ENCODE results near the gene EXOC1. TPM values are rescaled to one million over a fixed set of nuclear protein-coding genes. Genes with fewer than 3 reads are reported as not detected.

Gene EXOC1
- total and polyA plus RNA-seq, 2 of the 4 experiments (the other 2 are of a cell fraction): 19.9 to 49.5 TPM

- H2BK120ac ChIP-seq (ENCODE audit: low read depth, low read length): no peak overlapping the region
- DNase-seq (no peak), ATAC-seq (ENCODE audit: low read depth) (no peak)
- H3K36me3 ChIP-seq (ENCODE audit: control insufficient read depth, insufficient read depth, low read length): peaks cover 18% of the 10 kb centered on the region
- no peak overlapping the region for H2AK9ac ChIP-seq (replicated peaks; ENCODE audit: low read depth, low read length, poor library complexity)
- ChIA-PET POLR2A (ENCODE audit: unreplicated experiment) (interaction anchor here (0.7 kb wide), 2 partner anchors 335 to 479 kb away, joined by 3 read pairs; no protein-coding TSS in a partner anchor), CTCF (interaction anchor here (0.6 to 1.4 kb wide), 2 partner anchors 14 to 67 kb away, joined by 3 read pairs; no protein-coding TSS in a partner anchor)
- no peak overlapping the region for H4K8ac ChIP-seq (ENCODE audit: low read depth in 2 of 2, low read length in 2 of 2)
- no peak overlapping the region for H3K56ac ChIP-seq (ENCODE audit: extremely low read depth, insufficient read depth, low read length)
- dilution Hi-C loops (cut with HindIII; ENCODE audit: low sequenced_read_pairs, unreplicated experiment) (no loop called here), in situ Hi-C loops (cut with MboI; ENCODE audit: low sequenced_read_pairs) (no loop called here), intact Hi-C loops (cut with micrococcal nuclease) (no loop called here)
- no peak overlapping the region for H3K4me2 ChIP-seq (ENCODE audit: low read depth, low read length)
- H3K27me3 ChIP-seq (ENCODE audit: control insufficient read depth, insufficient read depth, low read length): no peaks in the 10 kb centered on the region
- no peak for TF ChIP-seq USF2 (IDR thresholded peaks at IDR 0.05; ENCODE audit: low read depth, low read length)
- peak; percentile 82 for TF ChIP-seq CEBPB (IDR thresholded peaks at IDR 0.05; ENCODE audit: low read depth, low read length)
- no peak overlapping the region for H3K14ac ChIP-seq (replicated peaks; ENCODE audit: low read depth, low read length)
- no peak overlapping the region for H3K23ac ChIP-seq (ENCODE audit: low read depth, low read length)
- H2AFZ ChIP-seq (replicated peaks; ENCODE audit: low read length, poor library complexity): no peak overlapping the region
- H3K18ac ChIP-seq (ENCODE audit: low read depth, low read length): no peak overlapping the region
- no peak overlapping the region for H2BK15ac ChIP-seq (ENCODE audit: low read depth, low read length)
- H3K4ac ChIP-seq (ENCODE audit: low read depth, low read length): no peak overlapping the region
- no peaks in the 10 kb centered on the region for H4K20me1 ChIP-seq (ENCODE audit: insufficient read depth, low read length)
- no peaks in the 10 kb centered on the region for H3K4me1 ChIP-seq (ENCODE audit: control insufficient read depth, insufficient read depth, low read length)
- H2AK5ac ChIP-seq (ENCODE audit: low read depth, low read length): no peak overlapping the region
- H2BK5ac ChIP-seq (ENCODE audit: low read depth, low read length, poor library complexity, severe bottlenecking): no peak overlapping the region
- H4K5ac ChIP-seq (ENCODE audit: low read depth, low read length): no peak overlapping the region
- H3K79me1 ChIP-seq (ENCODE audit: low read depth in 1 of 2, low read length in 2 of 2): 0 out of 4 replicates have a peak, but pooled peaks cover 0 to 5% of the 10 kb centered on the region in 2 experiments
- no CpG with 5 or more reads among the region's 3 CpGs for WGBS, 2 experiments (ENCODE audit: extremely low coverage in 2 of 2, insufficient read length in 1 of 2)
- no peaks in the 10 kb centered on the region for H3K9me3 ChIP-seq (ENCODE audit: control insufficient read depth, insufficient read depth, low read length)
- no peak overlapping the region for H3K27ac ChIP-seq (ENCODE audit: insufficient read depth, low read length)
- no peak overlapping the region for H3K4me3 ChIP-seq (ENCODE audit: insufficient read depth, low read depth, low read length)
- H3K9me1 ChIP-seq (ENCODE audit: insufficient read depth, low read length): no peaks in the 10 kb centered on the region
- H3K9ac ChIP-seq (ENCODE audit: low read depth, low read length): no peak overlapping the region
- H2BK20ac ChIP-seq (ENCODE audit: low read depth, low read length): no peak overlapping the region
- no peak overlapping the region for H4K91ac ChIP-seq (ENCODE audit: insufficient read depth, low read depth, low read length)
- BruUV-seq (replicated peaks): no TSS peak
Observed at GRCh38 chr4:55880652-55881280, 27.3 kb downstream of the EXOC1 start.
